Gastroesophageal sphincter (tissue), 4 donors: Measurements from ENCODE around the gene CDPF1. TPM values are rescaled to one million over a fixed set of nuclear protein-coding genes. Genes with fewer than 3 reads are reported as not detected.

Source experiments
- ATAC-seq: fragments of 150-250 bp; one replicate; pipeline ENCODE4 v1.9.1; 2016; ENCODE audit warnings: mild to moderate bottlenecking, moderate library complexity
- H3K27ac ChIP-seq, 4 donors: fragments of 200-600 bp; sonication (generic) in 3 of 4; 1 replicate in 3 of 4; 2 replicates in 1 of 4; pipeline ENCODE4 v1.5.1; 2016 to 2019
- H3K27me3 ChIP-seq: fragments of 200-600 bp; sonication (generic); one replicate; pipeline ENCODE4 v1.5.1; 2019
- H3K36me3 ChIP-seq, 2 donors: fragments of 200-600 bp; sonication (generic); one replicate each; pipeline ENCODE4 v1.5.1; 2019; ENCODE audit warnings: control low read depth in 1 of 2
- H3K4me1 ChIP-seq, 3 donors: fragments of 200-600 bp; sonication (generic); 1 replicate in 2 of 3; 2 replicates in 1 of 3; pipeline ENCODE4 v1.5.1; 2016 to 2019; ENCODE audit warnings: control low read depth in 2 of 3
- H3K4me3 ChIP-seq, 2 donors: fragments of 200-600 bp; sonication (generic); one replicate each; pipeline ENCODE4 v1.5.1; 2019; ENCODE audit warnings: mild to moderate bottlenecking in 1 of 2, moderate library complexity in 1 of 2
- H3K9me3 ChIP-seq, 3 donors: fragments of 200-600 bp; sonication (generic); one replicate each; pipeline ENCODE4 v1.5.1; 2017 to 2019; ENCODE audit warnings: control low read depth in 2 of 3
- CTCF ChIP-seq, 4 experiments: fragments of 200-600 bp in 2 of 4; fragments of 450-650 bp in 2 of 4; sonication (generic) in 1 of 4; IDR thresholded peaks; one replicate each; pipeline ENCODE4 v1.5.1; 2017 to 2019; ENCODE audit warnings: antibody characterized with exemption in 4 of 4, mild to moderate bottlenecking in 2 of 4, moderate library complexity in 2 of 4
- EP300 ChIP-seq: sonication (generic); formaldehyde crosslinking; IDR thresholded peaks from one replicate; pipeline ENCODE4 v1.6.1; 2017; ENCODE audit warnings: antibody characterized with exemption, mild to moderate bottlenecking
- POLR2A ChIP-seq, 2 donors: fragments of 450-650 bp; IDR thresholded peaks; one replicate each; pipeline ENCODE4 v1.6.1; 2017; ENCODE audit warnings: antibody characterized with exemption in 2 of 2, mild to moderate bottlenecking in 2 of 2, moderate library complexity in 1 of 2
- POLR2AphosphoS5 ChIP-seq: sonication (generic); formaldehyde crosslinking; IDR thresholded peaks from one replicate; pipeline ENCODE4 v1.6.1; 2017; ENCODE audit warnings: antibody characterized with exemption
- WGBS, 2 donors: methylation state at CpG; one replicate each; pipeline ENCODE4 v1.1.5; 2018; ENCODE audit warnings: low coverage in 1 of 2; 5-methylcytosine and 5-hydroxymethylcytosine counted together
- total RNA-seq, 4 donors: library from RNA; depleted of rRNA; stranded (reverse); fragments of >200 nt; gene quantifications; one replicate each; pipeline ENCODE4 v1.1.0, GENCODE V29; 2016

CDPF1 gene
- total RNA-seq, 4 donors from 2014 or later = 14.9 to 27.1 (median 18.7) TPM

- peaks cover 0 to 41% (median 11%) of the 10 kb centered on the region in 3 donors for H3K4me1 ChIP-seq
- no peaks in the 10 kb centered on the region for H3K9me3 ChIP-seq
- no peak overlapping the region for H3K4me3 ChIP-seq
- no peak overlapping the region for H3K27ac ChIP-seq
- ATAC-seq = no peak
- H3K36me3 ChIP-seq = peaks cover 0 to 3% of the 10 kb centered on the region in 2 donors
- TF ChIP-seq POLR2A (IDR thresholded peaks at IDR 0.05) = no peak
- no peak for TF ChIP-seq CTCF (IDR thresholded peaks at IDR 0.05)
- no peak for TF ChIP-seq EP300
- TF ChIP-seq POLR2AphosphoS5 = no peak
- H3K27me3 ChIP-seq = no peaks in the 10 kb centered on the region
- 84 to 94% methylated on average over 9 of the region's 9 CpGs for WGBS, 2 donors
These were observed 1.8 kb upstream of the CDPF1 start for GRCh38 chr22:46251816-46252380.

GRCh38 chr22:46251266-46251665, 1.2 kb upstream of the CDPF1 start:
- no peaks in the 10 kb centered on the region for H3K9me3 ChIP-seq
- H3K4me3 ChIP-seq = peak overlapping the region; percentile 72 to 75
- 81 to 83% methylated on average over 1 to 6 of the region's 7 CpGs for WGBS, 2 donors
- TF ChIP-seq EP300 = no peak
- TF ChIP-seq CTCF (IDR thresholded peaks at IDR 0.05) = no peak
- TF ChIP-seq POLR2A (IDR thresholded peaks at IDR 0.05) = no peak
- no peak for TF ChIP-seq POLR2AphosphoS5
- ATAC-seq = no peak
- H3K27ac ChIP-seq = peak overlapping the region in 2 of 4 donors; percentile 91 to 92
- no peaks in the 10 kb centered on the region for H3K27me3 ChIP-seq
- peaks cover 0 to 6% of the 10 kb centered on the region in 2 donors for H3K36me3 ChIP-seq
- H3K4me1 ChIP-seq = peaks cover 0 to 43% (median 11%) of the 10 kb centered on the region in 3 donors

- H3K27ac ChIP-seq = peak overlapping the region; percentile 36 to 92 (median 85)
- WGBS, 2 donors = no CpG with 5 or more reads among the region's 25 CpGs
- H3K4me1 ChIP-seq = peaks cover 0 to 48% (median 11%) of the 10 kb centered on the region in 3 donors
- H3K27me3 ChIP-seq = no peaks in the 10 kb centered on the region
- no peak for ATAC-seq
- peak overlapping the region; percentile 72 to 75 for H3K4me3 ChIP-seq
- TF ChIP-seq EP300 (no peak), POLR2AphosphoS5 (no peak), CTCF (IDR thresholded peaks at IDR 0.05) (no peak), POLR2A (IDR thresholded peaks at IDR 0.05) (no peak)
- no peaks in the 10 kb centered on the region for H3K9me3 ChIP-seq
- H3K36me3 ChIP-seq = peaks cover 0 to 6% of the 10 kb centered on the region in 2 donors
These were observed 661 bp upstream of the CDPF1 start for GRCh38 chr22:46250783-46251125.

GRCh38 chr22:46247443-46247975, 2.6 kb downstream of the CDPF1 start:
- no CpG with 5 or more reads among the region's 2 CpGs for WGBS, 2 donors
- H3K27ac ChIP-seq = no peak overlapping the region
- H3K4me1 ChIP-seq = peaks cover 0 to 61% (median 11%) of the 10 kb centered on the region in 3 donors

More at GRCh38 chr22:46247443-46247975, 2.6 kb downstream of the CDPF1 start:
- H3K27me3 ChIP-seq = no peaks in the 10 kb centered on the region
- ATAC-seq = no peak
- H3K4me3 ChIP-seq = no peak overlapping the region
- peaks cover 0 to 32% of the 10 kb centered on the region in 2 donors for H3K36me3 ChIP-seq
- no peak for TF ChIP-seq EP300
- no peak for TF ChIP-seq CTCF (IDR thresholded peaks at IDR 0.05)
- no peak for TF ChIP-seq POLR2A (IDR thresholded peaks at IDR 0.05)
- no peak for TF ChIP-seq POLR2AphosphoS5
- no peaks in the 10 kb centered on the region for H3K9me3 ChIP-seq
